ENCODE data around the gene PCBP4.
A peak's percentile ranks its signal among the peaks of the same experiment; 100 is the strongest.

The PCBP4 gene

DNA sequence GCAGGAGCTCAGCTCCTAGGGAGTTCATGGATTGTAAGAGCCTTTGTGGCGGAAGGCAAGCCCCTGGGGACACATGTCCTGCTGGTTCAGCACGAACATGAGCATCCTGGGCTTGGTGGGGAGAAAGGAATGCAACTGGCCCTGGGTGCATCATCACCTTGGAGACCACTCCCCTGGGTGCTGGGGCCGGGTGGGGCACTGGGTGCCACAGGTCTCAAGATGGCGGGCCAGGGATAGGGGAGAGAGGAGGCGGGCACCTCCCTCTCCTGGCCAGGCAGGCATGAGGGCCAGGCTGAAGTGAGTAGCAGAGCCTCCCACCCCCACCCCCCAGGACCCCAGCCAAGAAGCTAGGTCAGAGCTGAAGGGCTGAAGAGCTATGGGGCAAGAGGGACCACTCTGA lies 768 bp downstream of the PCBP4 start:
- H4K20me1 ChIP-seq (ENCODE audit: low read depth, low read length): no peaks in the 10 kb centered on the region

GRCh38 chr3:51966016-51966415 lies 1.2 kb downstream of the PCBP4 start:
- no peaks in the 10 kb centered on the region for H4K20me1 ChIP-seq (ENCODE audit: low read depth, low read length)
- H3K79me2 ChIP-seq (ENCODE audit: insufficient read depth, low read length): no peaks in the 10 kb centered on the region
- TF ChIP-seq EZH2phosphoT487 (conservative IDR thresholded peaks at IDR 0.05; ENCODE audit: low read length) (no peak), CTCF (IDR thresholded peaks at IDR 0.05; ENCODE audit: insufficient read depth, low read length, poor library complexity, severe bottlenecking) (no peak)
- H3K9me2 ChIP-seq (replicated peaks; ENCODE audit: insufficient read depth, low read length): no peaks in the 10 kb centered on the region
- no peak overlapping the region for H3K4me2 ChIP-seq (ENCODE audit: low read depth, low read length, poor library complexity, severe bottlenecking)
- no peaks in the 10 kb centered on the region for H3K9me3 ChIP-seq (ENCODE audit: insufficient read depth, low read length)
- no peak overlapping the region for H2AFZ ChIP-seq (ENCODE audit: low read depth, low read length, severe bottlenecking)
- no peak overlapping the region for H3K9ac ChIP-seq (ENCODE audit: low read length)
- H3K27ac ChIP-seq (ENCODE audit: low read depth, low read length): no peak overlapping the region
- 0 out of 2 replicates have a peak, but pooled peaks cover 7% of the 10 kb centered on the region for H3F3A ChIP-seq (ENCODE audit: insufficient read depth)
- H3K27me3 ChIP-seq (ENCODE audit: low read length): no peaks in the 10 kb centered on the region
- no peaks in the 10 kb centered on the region for H3K36me3 ChIP-seq (ENCODE audit: low read length)
- H3K4me3 ChIP-seq (ENCODE audit: insufficient read depth, low read length, poor library complexity, severe bottlenecking): no peak overlapping the region

More for the DNA sequence above, 768 bp downstream of the PCBP4 start:
- Histone ChIP-seq H3K27ac (ENCODE audit: low read depth, low read length) (no peak overlapping the region), H3K9ac (ENCODE audit: low read length) (peak overlapping the region; percentile 57; the same call in 1 of the 2 replicates), H3K4me3 (ENCODE audit: insufficient read depth, low read length, poor library complexity, severe bottlenecking) (no peak overlapping the region), H3K27me3 (ENCODE audit: low read length) (no peaks in the 10 kb centered on the region), H3K79me2 (ENCODE audit: insufficient read depth, low read length) (no peaks in the 10 kb centered on the region), H3K36me3 (ENCODE audit: low read length) (no peaks in the 10 kb centered on the region), H3K4me2 (ENCODE audit: low read depth, low read length, poor library complexity, severe bottlenecking) (peak overlapping the region; percentile 61), H3K9me2 (replicated peaks; ENCODE audit: insufficient read depth, low read length) (no peaks in the 10 kb centered on the region), H2AFZ (ENCODE audit: low read depth, low read length, severe bottlenecking) (no peak overlapping the region), H3K9me3 (ENCODE audit: insufficient read depth, low read length) (no peaks in the 10 kb centered on the region), H3F3A (ENCODE audit: insufficient read depth) (0 out of 2 replicates have a peak, but pooled peaks cover 7% of the 10 kb centered on the region)
- TF ChIP-seq CTCF (IDR thresholded peaks at IDR 0.05; ENCODE audit: insufficient read depth, low read length, poor library complexity, severe bottlenecking) (no peak), EZH2phosphoT487 (conservative IDR thresholded peaks at IDR 0.05; ENCODE audit: low read length) (no peak)

DNA sequence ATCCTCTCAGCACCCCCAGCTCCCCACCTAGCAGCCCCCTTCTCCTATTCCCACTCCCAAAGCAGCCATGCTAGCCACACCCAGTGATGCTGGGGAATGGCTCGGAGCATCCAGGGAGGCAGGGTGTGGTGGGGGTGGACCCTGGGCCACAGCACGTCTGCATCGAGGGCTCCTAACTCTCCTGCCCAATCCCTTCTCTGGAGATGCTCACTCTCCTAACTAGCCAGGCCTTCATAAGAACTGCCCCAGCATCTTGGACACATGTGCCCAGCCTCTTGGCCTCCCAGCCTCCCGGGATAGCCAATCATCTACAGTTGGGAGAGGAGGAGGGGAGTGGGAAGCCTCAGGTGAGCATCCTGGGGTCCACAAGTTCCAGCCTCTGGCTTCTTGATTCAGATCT lies 2.7 kb downstream of the PCBP4 start:
- H2AFZ ChIP-seq (ENCODE audit: low read depth, low read length, severe bottlenecking): no peak overlapping the region
- H3K4me3 ChIP-seq (ENCODE audit: insufficient read depth, low read length, poor library complexity, severe bottlenecking): no peak overlapping the region
- no peaks in the 10 kb centered on the region for H3K79me2 ChIP-seq (ENCODE audit: insufficient read depth, low read length)
- H3K9me3 ChIP-seq (ENCODE audit: insufficient read depth, low read length): no peaks in the 10 kb centered on the region
- no peak overlapping the region for H3K27ac ChIP-seq (ENCODE audit: low read depth, low read length)
- 0 out of 2 replicates have a peak, but pooled peaks cover 7% of the 10 kb centered on the region for H3F3A ChIP-seq (ENCODE audit: insufficient read depth)
- TF ChIP-seq CTCF (IDR thresholded peaks at IDR 0.05; ENCODE audit: insufficient read depth, low read length, poor library complexity, severe bottlenecking) (no peak), EZH2phosphoT487 (conservative IDR thresholded peaks at IDR 0.05; ENCODE audit: low read length) (no peak)
- no peaks in the 10 kb centered on the region for H4K20me1 ChIP-seq (ENCODE audit: low read depth, low read length)
- no peak overlapping the region for H3K9ac ChIP-seq (ENCODE audit: low read length)
- H3K27me3 ChIP-seq (ENCODE audit: low read length): no peaks in the 10 kb centered on the region
- no peaks in the 10 kb centered on the region for H3K36me3 ChIP-seq (ENCODE audit: low read length)
- H3K4me2 ChIP-seq (ENCODE audit: low read depth, low read length, poor library complexity, severe bottlenecking): no peak overlapping the region
- no peaks in the 10 kb centered on the region for H3K9me2 ChIP-seq (replicated peaks; ENCODE audit: insufficient read depth, low read length)
